GM10266 (cell line): ENCODE data around the gene SLC9A1.

Experiments
- DNase-seq: peaks from one replicate; pipeline ENCODE4 v3.0.0; 2012; ENCODE audit errors: extremely low spot score
- TF ChIP-seq, protein P1 (sequence below): IDR thresholded peaks from 2 replicates; pipeline ENCODE4 v1.5.1; 2012; ENCODE audit warnings: mild to moderate bottlenecking, low read depth; ENCODE audit not compliant: control insufficient read depth, insufficient read depth; ENCODE audit errors: missing control alignments

Gene SLC9A1

GRCh38 chr1:27090911-27091310 is 64.0 kb downstream of the SLC9A1 start:
- TF ChIP-seq, protein P1, sequence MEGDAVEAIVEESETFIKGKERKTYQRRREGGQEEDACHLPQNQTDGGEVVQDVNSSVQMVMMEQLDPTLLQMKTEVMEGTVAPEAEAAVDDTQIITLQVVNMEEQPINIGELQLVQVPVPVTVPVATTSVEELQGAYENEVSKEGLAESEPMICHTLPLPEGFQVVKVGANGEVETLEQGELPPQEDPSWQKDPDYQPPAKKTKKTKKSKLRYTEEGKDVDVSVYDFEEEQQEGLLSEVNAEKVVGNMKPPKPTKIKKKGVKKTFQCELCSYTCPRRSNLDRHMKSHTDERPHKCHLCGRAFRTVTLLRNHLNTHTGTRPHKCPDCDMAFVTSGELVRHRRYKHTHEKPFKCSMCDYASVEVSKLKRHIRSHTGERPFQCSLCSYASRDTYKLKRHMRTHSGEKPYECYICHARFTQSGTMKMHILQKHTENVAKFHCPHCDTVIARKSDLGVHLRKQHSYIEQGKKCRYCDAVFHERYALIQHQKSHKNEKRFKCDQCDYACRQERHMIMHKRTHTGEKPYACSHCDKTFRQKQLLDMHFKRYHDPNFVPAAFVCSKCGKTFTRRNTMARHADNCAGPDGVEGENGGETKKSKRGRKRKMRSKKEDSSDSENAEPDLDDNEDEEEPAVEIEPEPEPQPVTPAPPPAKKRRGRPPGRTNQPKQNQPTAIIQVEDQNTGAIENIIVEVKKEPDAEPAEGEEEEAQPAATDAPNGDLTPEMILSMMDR: no peak
- DNase-seq: no peak

- DNase-seq: no peak
- TF ChIP-seq, protein P1: no peak
Observed at GRCh38 chr1:27087371-27088220, 67.3 kb downstream of the SLC9A1 start.

DNA sequence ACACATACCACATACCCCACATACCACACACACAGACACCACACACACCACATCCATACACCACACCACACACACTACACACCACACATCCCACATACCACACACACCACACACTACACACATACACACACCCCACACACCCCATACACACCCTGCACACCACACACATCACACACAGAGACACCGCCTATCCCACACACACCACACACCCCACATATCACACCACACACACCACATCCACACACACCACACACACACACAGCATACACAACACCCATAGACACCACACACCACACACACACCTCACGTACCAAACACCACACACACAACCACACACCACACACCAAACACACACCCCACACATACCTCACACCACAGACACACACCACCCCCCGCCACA is 68.3 kb downstream of the SLC9A1 start:
- TF ChIP-seq, protein P1: no peak
- DNase-seq: no peak

GRCh38 chr1:27086026-27086425 is 68.9 kb downstream of the SLC9A1 start:
- no peak for DNase-seq
- TF ChIP-seq, protein P1: no peak

- DNase-seq: no peak
- TF ChIP-seq, protein P1: no peak
Observed at GRCh38 chr1:27084107-27084506, 70.8 kb downstream of the SLC9A1 start.

DNA sequence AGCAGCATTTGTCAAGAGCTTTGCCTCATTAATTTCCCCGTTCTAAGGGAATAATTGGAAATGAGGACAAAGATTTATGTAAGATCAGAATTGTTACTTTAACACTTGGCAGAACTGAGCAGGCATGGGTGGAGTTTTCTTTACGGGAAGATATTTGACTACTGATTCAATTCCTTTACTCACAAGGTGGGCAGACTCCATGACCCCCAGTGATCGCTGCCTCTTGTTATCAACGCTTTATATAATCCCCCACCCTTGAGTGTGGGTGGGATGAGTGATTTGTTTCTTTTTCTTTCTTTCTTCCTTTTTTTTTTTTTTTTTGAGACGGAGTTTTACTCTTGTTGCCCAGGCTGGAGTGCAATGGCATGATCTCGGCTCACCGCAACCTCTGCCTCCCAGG is 77.0 kb downstream of the SLC9A1 start:
- TF ChIP-seq, protein P1: no peak
- DNase-seq: no peak

DNA sequence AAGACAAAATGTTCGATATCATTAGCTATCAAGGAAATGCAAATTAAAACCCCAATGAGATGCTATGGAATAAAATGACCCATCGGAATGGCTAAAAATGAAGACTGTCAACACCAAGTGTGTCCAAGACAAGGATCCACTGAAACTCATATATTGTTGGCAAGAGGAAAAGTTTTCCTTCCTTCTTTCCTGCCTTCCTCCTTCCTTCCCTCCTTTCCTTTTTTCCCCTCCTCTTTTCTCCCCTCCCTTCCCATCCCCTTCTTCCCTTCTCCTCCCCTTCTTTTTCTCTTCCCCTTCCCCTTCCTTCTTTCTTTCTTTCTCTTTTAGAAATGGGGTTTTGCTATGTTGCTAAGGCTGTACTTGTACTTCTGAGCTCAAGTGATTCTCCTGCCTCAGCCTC is 78.1 kb downstream of the SLC9A1 start:
- no peak for DNase-seq
- TF ChIP-seq, protein P1: no peak
